K562 (cell line): ENCODE data around the gene TEX9. TPM values are rescaled to one million over a fixed set of nuclear protein-coding genes. Genes with fewer than 3 reads are reported as not detected.

Source experiments
- ATAC-seq: fragments of 200-7000 bp; cut with Tn5 transposase; 3 replicates; pipeline ENCODE4 v1.9.1; 2020; ENCODE audit warnings: moderate library complexity
- BruUV-seq: library from RNA; stranded (reverse); fragments of 400-500 nt; replicated peaks from 2 replicates; lab custom pipeline; 2021; lab: Mats Ljungman, UMichigan
- CTCF ChIA-PET: fragments of 300-600 bp; formaldehyde crosslinking; extraction: SDS; loops from one replicate; lab custom pipeline; 2021; ENCODE audit warnings: low intra/inter-chr PET ratio; lab: Yijun Ruan, JAX
- POLR2A ChIA-PET: fragments of 300-600, 350-650 bp; sonication (Branson Sonifier 250); formaldehyde crosslinking; extraction: SDS; loops from one replicate; lab custom pipeline; 2021; ENCODE audit warnings: antibody characterized with exemption, inconsistent platforms; lab: Yijun Ruan, JAX
- DNase-seq, 4 experiments: peaks; one replicate each; pipeline versions ENCODE4 v3.0.0 to v3.0.0-alpha.2; 2011 to 2018; ENCODE audit warnings: low spot score in 3 of 4, mixed read lengths in 3 of 4; ENCODE audit errors: extremely low read depth in 1 of 4
- FAIRE-seq: peaks from 2 replicates; lab custom pipeline; 2011; peaks lifted over from hg19 to GRCh38; lab: Jason Lieb, UNC
- H2AFZ ChIP-seq: 2 replicates; pipeline ENCODE4 v1.6.0; 2011; ENCODE audit warnings: low read depth, low read length, control low read depth, inconsistent platforms
- H3K27ac ChIP-seq: fragments of 200-600 bp; 3 replicates; pipeline ENCODE4 v1.8.0; 2011; ENCODE audit warnings: low read depth, mild to moderate bottlenecking, control low read depth, inconsistent platforms, low read length, moderate library complexity, mixed read lengths; ENCODE audit errors: extremely low read depth
- H3K27me3 ChIP-seq, 2 experiments: fragments of 300-600 bp in 1 of 2; 2 replicates in 1 of 2; 3 replicates in 1 of 2; pipeline versions ENCODE4 v1.6.0 to v1.8.0; 2011; ENCODE audit warnings: inconsistent platforms in 2 of 2, low read length in 2 of 2, mild to moderate bottlenecking in 1 of 2, mixed read lengths in 1 of 2, moderate library complexity in 1 of 2; ENCODE audit not compliant: control insufficient read depth in 2 of 2, insufficient read depth in 2 of 2
- H3K36me3 ChIP-seq: fragments of 300-600 bp; 3 replicates; pipeline ENCODE4 v1.8.0; 2011; ENCODE audit warnings: mild to moderate bottlenecking, low read length, inconsistent platforms; ENCODE audit not compliant: control insufficient read depth, insufficient read depth
- H3K4me1 ChIP-seq, 2 experiments: fragments of 200-600 bp in 1 of 2; replicated peaks in 1 of 2; 2 replicates in 1 of 2; 3 replicates in 1 of 2; pipeline versions ENCODE4 v1.5.1 to v1.8.0; 2011; ENCODE audit warnings: inconsistent platforms in 2 of 2, low read length in 2 of 2, mild to moderate bottlenecking in 1 of 2, mixed read lengths in 1 of 2, moderate library complexity in 1 of 2; ENCODE audit not compliant: control insufficient read depth in 2 of 2, insufficient read depth in 2 of 2
- H3K4me2 ChIP-seq: 2 replicates; pipeline ENCODE4 v1.6.1; 2011; ENCODE audit warnings: low read length, control low read depth, inconsistent platforms, mixed read lengths; ENCODE audit not compliant: insufficient read depth
- H3K4me3 ChIP-seq: fragments of 200-600 bp; sonication (generic), shearing (Covaris generic); 2 replicates; pipeline ENCODE4 v1.5.1; 2016; ENCODE audit warnings: control low read depth, inconsistent platforms
- H3K79me2 ChIP-seq: fragments of 200-600 bp; 3 replicates; pipeline ENCODE4 v1.8.0; 2011; ENCODE audit warnings: low read length, inconsistent platforms; ENCODE audit not compliant: control insufficient read depth, insufficient read depth
- H3K9ac ChIP-seq, 2 experiments: 2 replicates each; pipeline versions ENCODE4 v1.6.0 to v1.6.1; 2011; ENCODE audit warnings: low read depth in 2 of 2, low read length in 2 of 2, control low read depth in 1 of 2, inconsistent platforms in 1 of 2, mild to moderate bottlenecking in 1 of 2, mixed read lengths in 1 of 2; ENCODE audit not compliant: insufficient read depth in 1 of 2
- H3K9me1 ChIP-seq: one replicate; pipeline ENCODE4 v1.6.0; 2011; ENCODE audit warnings: inconsistent platforms, mild to moderate bottlenecking, low read length, moderate library complexity; ENCODE audit not compliant: control insufficient read depth, insufficient read depth
- H3K9me3 ChIP-seq: replicated peaks from 2 replicates; pipeline ENCODE4 v1.5.1; 2011; ENCODE audit warnings: low read depth, low read length, inconsistent platforms; ENCODE audit not compliant: control insufficient read depth, insufficient read depth
- H4K20me1 ChIP-seq: replicated peaks from 2 replicates; pipeline ENCODE4 v1.6.1; 2011; ENCODE audit warnings: low read length, inconsistent platforms, mixed read lengths; ENCODE audit not compliant: control insufficient read depth, insufficient read depth
- ATF1 ChIP-seq, 2 experiments: fragments of 450-650 bp in 1 of 2; IDR thresholded peaks; 2 replicates each; pipeline ENCODE4 v1.6.1; 2016; ENCODE audit warnings: missing compliant biosample characterization in 1 of 2, missing genetic modification characterization in 1 of 2
- CXXC5 ChIP-seq: fragments of 250-450 bp; sonication (Bioruptor Pico); IDR thresholded peaks from 2 replicates; pipeline ENCODE4 v1.8.0; 2022; ENCODE audit warnings: inconsistent platforms, mild to moderate bottlenecking, moderate library complexity
- TSC22D4 ChIP-seq: fragments of 450-650 bp; IDR thresholded peaks from 2 replicates; pipeline ENCODE4 v1.6.1; 2016; ENCODE audit warnings: missing genetic modification characterization, missing biosample characterization, control low read depth
- ZNF316 ChIP-seq: fragments of 450-650 bp; IDR thresholded peaks from 2 replicates; pipeline ENCODE4 v1.6.1; 2016
- WGBS: fragments of 100-300 bp; shearing (Covaris generic); methylation state at CpG from one replicate; pipeline ENCODE4 v1.1.6; 2016; ENCODE audit warnings: low coverage, mixed read lengths; ENCODE audit not compliant: insufficient coverage; ENCODE audit errors: missing lambda C conversion rate; 5-methylcytosine and 5-hydroxymethylcytosine counted together
- in situ Hi-C: fragments of 300-500 bp; cut with MboI; formaldehyde crosslinking; loops from 4 replicates; pipeline ENCODE4 v1.15.0; 2018; ENCODE audit warnings: inconsistent platforms, mixed read lengths
- intact Hi-C: fragments of 100-400 bp; cut with micrococcal nuclease; formaldehyde crosslinking; loops from 2 replicates; pipeline ENCODE4 v1.14.2; 2022
- polyA plus RNA-seq, 8 experiments: library from polyadenylated mRNA; depleted of rRNA in 4 of 8; stranded (reverse) in 5 of 8; unstranded in 3 of 8; fragments of >200 nt; fragmentation: Nextera tagmentation in 2 of 8; fragmentation: Illumina TruSeq in 1 of 8; extraction: Ambion mirVana in 2 of 8; extraction: Trizol in 1 of 8; gene quantifications; 2 replicates each; pipeline versions ENCODE4 v1.2.1 to v1.2.3, GENCODE V29; 2011 to 2014; ENCODE audit warnings: inconsistent platforms in 1 of 8, missing spikeins in 1 of 8
- total RNA-seq, 7 experiments: library from RNA; depleted of rRNA in 6 of 7; stranded (reverse); fragments of >200 nt in 6 of 7; fragmentation: Illumina TruSeq in 2 of 7; extraction: Trizol in 2 of 7; gene quantifications; 2 replicates each; pipeline versions ENCODE4 v1.2.1 to v1.2.3, GENCODE V29; 2011 to 2021; ENCODE audit warnings: low replicate concordance in 1 of 7
- TF ChIP-seq, protein P1 (sequence below): fragments of 250-450 bp; sonication (Bioruptor Pico); IDR thresholded peaks from 2 replicates; pipeline ENCODE4 v1.5.0; 2022; ENCODE audit warnings: mild to moderate bottlenecking

TEX9 gene
- total and polyA plus RNA-seq, 9 of the 15 experiments (the other 6 are each of a cell fraction or from before 2014, with no cell fraction given) = 0.93 to 3.6 (median 2.4) TPM

- ATAC-seq = no peak
- no peaks in the 10 kb centered on the region for H3K9me1 ChIP-seq
- in situ Hi-C loops = no loop called here
- H3K4me3 ChIP-seq = no peak overlapping the region
- TF ChIP-seq, protein P1, sequence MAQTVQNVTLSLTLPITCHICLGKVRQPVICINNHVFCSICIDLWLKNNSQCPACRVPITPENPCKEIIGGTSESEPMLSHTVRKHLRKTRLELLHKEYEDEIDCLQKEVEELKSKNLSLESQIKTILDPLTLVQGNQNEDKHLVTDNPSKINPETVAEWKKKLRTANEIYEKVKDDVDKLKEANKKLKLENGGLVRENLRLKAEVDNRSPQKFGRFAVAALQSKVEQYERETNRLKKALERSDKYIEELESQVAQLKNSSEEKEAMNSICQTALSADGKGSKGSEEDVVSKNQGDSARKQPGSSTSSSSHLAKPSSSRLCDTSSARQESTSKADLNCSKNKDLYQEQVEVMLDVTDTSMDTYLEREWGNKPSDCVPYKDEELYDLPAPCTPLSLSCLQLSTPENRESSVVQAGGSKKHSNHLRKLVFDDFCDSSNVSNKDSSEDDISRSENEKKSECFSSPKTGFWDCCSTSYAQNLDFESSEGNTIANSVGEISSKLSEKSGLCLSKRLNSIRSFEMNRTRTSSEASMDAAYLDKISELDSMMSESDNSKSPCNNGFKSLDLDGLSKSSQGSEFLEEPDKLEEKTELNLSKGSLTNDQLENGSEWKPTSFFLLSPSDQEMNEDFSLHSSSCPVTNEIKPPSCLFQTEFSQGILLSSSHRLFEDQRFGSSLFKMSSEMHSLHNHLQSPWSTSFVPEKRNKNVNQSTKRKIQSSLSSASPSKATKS (CRISPR knock-in tag) = no peak
- no peak for TF ChIP-seq CXXC5 (CRISPR knock-in tag)
- no peak for TF ChIP-seq TSC22D4 (tag)
- no peak for TF ChIP-seq ZNF316
- no peak for TF ChIP-seq ATF1 (CRISPR knock-in tag; IDR thresholded peaks at IDR 0.05)
- TF ChIP-seq ATF1 (tag; IDR thresholded peaks at IDR 0.05) = no peak
- H2AFZ ChIP-seq = no peak overlapping the region
- no peak for DNase-seq
- H4K20me1 ChIP-seq = no peaks in the 10 kb centered on the region
- H3K27ac ChIP-seq = no peak overlapping the region
- no peak overlapping the region for H3K4me2 ChIP-seq
- no peaks in the 10 kb centered on the region for H3K79me2 ChIP-seq
- FAIRE-seq = no peak
- H3K27me3 ChIP-seq = no peaks in the 10 kb centered on the region
- no peaks in the 10 kb centered on the region for H3K9me3 ChIP-seq
- 0% methylated on average over 1 of the region's 1 CpG for WGBS
- POLR2A ChIA-PET = interaction anchor here (0.6 kb wide), 1 partner anchor 159 kb away, joined by 3 read pairs; no protein-coding TSS in a partner anchor
- CTCF ChIA-PET = no interaction called here
- no peaks in the 10 kb centered on the region for H3K36me3 ChIP-seq
- no TSS peak for BruUV-seq
- H3K9ac ChIP-seq = no peak overlapping the region
- intact Hi-C loops = no loop called here
- no peaks in the 10 kb centered on the region for H3K4me1 ChIP-seq
Measured at GRCh38 chr15:56351353-56351752, 13.9 kb upstream of the TEX9 start.
